ENCODE measurements around the gene TBC1D21.
A peak's percentile ranks its signal among the peaks of the same experiment; 100 is the strongest.

Gene TBC1D21

DNA sequence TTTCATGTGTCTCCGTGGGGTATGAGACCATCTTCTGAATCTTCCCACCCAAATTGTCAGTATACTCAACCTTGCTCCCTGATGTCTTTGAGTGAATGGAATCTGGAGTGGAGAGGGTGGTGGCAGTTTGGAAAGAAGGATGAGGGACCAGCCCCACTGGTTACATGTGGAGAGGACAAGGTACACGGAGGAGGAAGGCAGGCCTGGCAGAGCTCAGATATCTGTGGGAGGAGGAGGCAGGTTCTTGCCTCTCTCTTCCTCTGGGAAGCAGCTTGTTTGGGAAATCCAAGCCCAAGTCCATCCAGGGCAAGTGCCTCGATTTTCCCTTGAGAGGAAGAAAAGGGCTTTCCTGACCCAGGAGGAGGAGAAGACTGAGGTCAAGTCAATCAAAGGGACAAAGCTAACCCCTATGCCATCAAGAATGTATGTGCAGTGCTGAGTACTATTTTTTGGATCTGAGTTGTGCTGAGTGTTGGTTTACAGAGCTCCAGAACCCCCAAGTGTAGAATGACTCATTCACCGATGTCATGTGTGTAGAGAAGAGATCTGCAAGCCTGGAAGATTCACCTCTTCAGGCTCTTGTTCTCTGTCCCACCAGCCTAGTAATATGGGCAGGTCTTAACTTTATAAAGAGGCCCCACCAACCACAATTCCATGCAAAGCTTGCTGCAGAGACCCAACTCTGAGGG is 33.1 kb downstream of the TBC1D21 start:
- Histone ChIP-seq H3K27ac (ENCODE audit: extremely low read depth, low read depth, low read length) (no peak overlapping the region), H3K36me3 (ENCODE audit: control insufficient read depth in 2 of 2, insufficient read depth in 1 of 2, low read length in 2 of 2) (no peaks in the 10 kb centered on the region), H3K9me3 (ENCODE audit: control insufficient read depth, insufficient read depth, low read depth, low read length) (no peaks in the 10 kb centered on the region), H3K4me1 (ENCODE audit: control insufficient read depth, insufficient read depth, low read length) (no peaks in the 10 kb centered on the region), H3K4me3 (ENCODE audit: low read depth, low read length) (no peak overlapping the region)
- ChIA-PET CTCF (interaction anchor here (0.5 to 9.4 kb wide), 27 partner anchors 8 to 601 kb away, joined by 3 to 88 read pairs (median 6); partner anchors contain the start of genes LOXL1 and TBC1D21), POLR2A (interaction anchor here (0.6 to 1.2 kb wide), 3 partner anchors 22 to 553 kb away, joined by 3 read pairs; no protein-coding TSS in a partner anchor)
- TF ChIP-seq ZFHX2 (tag by site-specific recombination; conservative IDR thresholded peaks at IDR 0.05): peak; percentile 51
- TF ChIP-seq ZNF521 (tag by site-specific recombination; IDR thresholded peaks at IDR 0.05): no peak
- TF ChIP-seq, protein P1, sequence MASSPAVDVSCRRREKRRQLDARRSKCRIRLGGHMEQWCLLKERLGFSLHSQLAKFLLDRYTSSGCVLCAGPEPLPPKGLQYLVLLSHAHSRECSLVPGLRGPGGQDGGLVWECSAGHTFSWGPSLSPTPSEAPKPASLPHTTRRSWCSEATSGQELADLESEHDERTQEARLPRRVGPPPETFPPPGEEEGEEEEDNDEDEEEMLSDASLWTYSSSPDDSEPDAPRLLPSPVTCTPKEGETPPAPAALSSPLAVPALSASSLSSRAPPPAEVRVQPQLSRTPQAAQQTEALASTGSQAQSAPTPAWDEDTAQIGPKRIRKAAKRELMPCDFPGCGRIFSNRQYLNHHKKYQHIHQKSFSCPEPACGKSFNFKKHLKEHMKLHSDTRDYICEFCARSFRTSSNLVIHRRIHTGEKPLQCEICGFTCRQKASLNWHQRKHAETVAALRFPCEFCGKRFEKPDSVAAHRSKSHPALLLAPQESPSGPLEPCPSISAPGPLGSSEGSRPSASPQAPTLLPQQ (tag by site-specific recombination; IDR thresholded peaks at IDR 0.05): 0 out of 2 replicates have a peak, but pooled peaks have one; percentile 44
- TF ChIP-seq HOXA7 (CRISPR knock-in tag; IDR thresholded peaks at IDR 0.05; ENCODE audit: borderline replicate concordance): no peak
- TF ChIP-seq EGR2 (tag by site-specific recombination; IDR thresholded peaks at IDR 0.05; ENCODE audit: low read depth): peak; percentile 26
- no peak for TF ChIP-seq ZNF354C (tag by site-specific recombination; IDR thresholded peaks at IDR 0.05; ENCODE audit: borderline replicate concordance, low read depth)
- TF ChIP-seq ZFP41 (tag by site-specific recombination; IDR thresholded peaks at IDR 0.05; ENCODE audit: borderline replicate concordance): no peak
- TF ChIP-seq ZNF600 (tag by site-specific recombination; IDR thresholded peaks at IDR 0.05): peak; percentile 58; the same call in 1 of the 2 replicates
- no peak for TF ChIP-seq ZNF596 (tag by site-specific recombination; IDR thresholded peaks at IDR 0.05)
- peak; percentile 32; the same call in 1 of the 2 replicates for TF ChIP-seq GLIS1 (tag by site-specific recombination; IDR thresholded peaks at IDR 0.05)
- no peak for TF ChIP-seq ZNF76 (tag by site-specific recombination; IDR thresholded peaks at IDR 0.05; ENCODE audit: borderline replicate concordance, low read depth)

DNA sequence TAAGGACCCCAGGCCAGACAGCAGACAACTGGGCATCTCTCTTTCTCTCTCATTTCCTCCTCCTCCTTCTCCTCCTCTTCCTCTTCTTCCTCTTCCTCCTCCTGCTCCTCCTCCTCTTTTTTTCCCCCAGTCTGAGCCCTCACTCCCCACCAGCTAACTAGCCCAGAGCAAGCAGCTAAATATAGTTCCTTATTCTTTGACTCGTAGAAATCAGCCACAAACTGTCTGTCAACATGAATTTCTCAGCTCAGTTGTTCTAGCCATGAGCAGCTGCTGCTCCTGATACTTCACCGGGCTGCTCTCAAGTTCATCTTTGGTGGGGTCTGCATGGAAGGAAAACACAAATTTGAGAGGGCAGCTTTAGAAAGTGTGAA is 33.7 kb downstream of the TBC1D21 start:
- POLR2A ChIA-PET: interaction anchor here (1.0 to 1.2 kb wide), 2 partner anchors 21 to 33 kb away, joined by 3 read pairs; no protein-coding TSS in a partner anchor
- Histone ChIP-seq H3K27ac (ENCODE audit: extremely low read depth, low read depth, low read length) (no peak overlapping the region), H3K36me3 (ENCODE audit: control insufficient read depth in 2 of 2, insufficient read depth in 1 of 2, low read length in 2 of 2) (no peaks in the 10 kb centered on the region), H3K4me1 (ENCODE audit: control insufficient read depth, insufficient read depth, low read length) (no peaks in the 10 kb centered on the region), H3K4me3 (ENCODE audit: low read depth, low read length) (no peak overlapping the region), H3K9me3 (ENCODE audit: control insufficient read depth, insufficient read depth, low read depth, low read length) (no peaks in the 10 kb centered on the region)
- CTCF ChIA-PET: interaction anchor here (0.5 to 9.4 kb wide), 28 partner anchors 8 to 601 kb away, joined by 3 to 88 read pairs (median 5); partner anchors contain the start of genes INSYN1, LOXL1 and TBC1D21
- TF ChIP-seq ZNF416 (tag by site-specific recombination; IDR thresholded peaks at IDR 0.05): no peak
- no peak for TF ChIP-seq ZNF501 (tag by site-specific recombination; IDR thresholded peaks at IDR 0.05)
- no peak for TF ChIP-seq ZNF155 (tag by site-specific recombination; IDR thresholded peaks at IDR 0.05)
- no peak for TF ChIP-seq ZNF585B (tag by site-specific recombination; IDR thresholded peaks at IDR 0.05)
- TF ChIP-seq, protein P2, sequence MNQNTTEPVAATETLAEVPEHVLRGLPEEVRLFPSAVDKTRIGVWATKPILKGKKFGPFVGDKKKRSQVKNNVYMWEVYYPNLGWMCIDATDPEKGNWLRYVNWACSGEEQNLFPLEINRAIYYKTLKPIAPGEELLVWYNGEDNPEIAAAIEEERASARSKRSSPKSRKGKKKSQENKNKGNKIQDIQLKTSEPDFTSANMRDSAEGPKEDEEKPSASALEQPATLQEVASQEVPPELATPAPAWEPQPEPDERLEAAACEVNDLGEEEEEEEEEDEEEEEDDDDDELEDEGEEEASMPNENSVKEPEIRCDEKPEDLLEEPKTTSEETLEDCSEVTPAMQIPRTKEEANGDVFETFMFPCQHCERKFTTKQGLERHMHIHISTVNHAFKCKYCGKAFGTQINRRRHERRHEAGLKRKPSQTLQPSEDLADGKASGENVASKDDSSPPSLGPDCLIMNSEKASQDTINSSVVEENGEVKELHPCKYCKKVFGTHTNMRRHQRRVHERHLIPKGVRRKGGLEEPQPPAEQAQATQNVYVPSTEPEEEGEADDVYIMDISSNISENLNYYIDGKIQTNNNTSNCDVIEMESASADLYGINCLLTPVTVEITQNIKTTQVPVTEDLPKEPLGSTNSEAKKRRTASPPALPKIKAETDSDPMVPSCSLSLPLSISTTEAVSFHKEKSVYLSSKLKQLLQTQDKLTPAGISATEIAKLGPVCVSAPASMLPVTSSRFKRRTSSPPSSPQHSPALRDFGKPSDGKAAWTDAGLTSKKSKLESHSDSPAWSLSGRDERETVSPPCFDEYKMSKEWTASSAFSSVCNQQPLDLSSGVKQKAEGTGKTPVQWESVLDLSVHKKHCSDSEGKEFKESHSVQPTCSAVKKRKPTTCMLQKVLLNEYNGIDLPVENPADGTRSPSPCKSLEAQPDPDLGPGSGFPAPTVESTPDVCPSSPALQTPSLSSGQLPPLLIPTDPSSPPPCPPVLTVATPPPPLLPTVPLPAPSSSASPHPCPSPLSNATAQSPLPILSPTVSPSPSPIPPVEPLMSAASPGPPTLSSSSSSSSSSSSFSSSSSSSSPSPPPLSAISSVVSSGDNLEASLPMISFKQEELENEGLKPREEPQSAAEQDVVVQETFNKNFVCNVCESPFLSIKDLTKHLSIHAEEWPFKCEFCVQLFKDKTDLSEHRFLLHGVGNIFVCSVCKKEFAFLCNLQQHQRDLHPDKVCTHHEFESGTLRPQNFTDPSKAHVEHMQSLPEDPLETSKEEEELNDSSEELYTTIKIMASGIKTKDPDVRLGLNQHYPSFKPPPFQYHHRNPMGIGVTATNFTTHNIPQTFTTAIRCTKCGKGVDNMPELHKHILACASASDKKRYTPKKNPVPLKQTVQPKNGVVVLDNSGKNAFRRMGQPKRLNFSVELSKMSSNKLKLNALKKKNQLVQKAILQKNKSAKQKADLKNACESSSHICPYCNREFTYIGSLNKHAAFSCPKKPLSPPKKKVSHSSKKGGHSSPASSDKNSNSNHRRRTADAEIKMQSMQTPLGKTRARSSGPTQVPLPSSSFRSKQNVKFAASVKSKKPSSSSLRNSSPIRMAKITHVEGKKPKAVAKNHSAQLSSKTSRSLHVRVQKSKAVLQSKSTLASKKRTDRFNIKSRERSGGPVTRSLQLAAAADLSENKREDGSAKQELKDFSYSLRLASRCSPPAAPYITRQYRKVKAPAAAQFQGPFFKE (tag by site-specific recombination; IDR thresholded peaks at IDR 0.05; ENCODE audit: borderline replicate concordance): no peak
- 0 out of 2 replicates have a peak, but pooled peaks have one; percentile 10 for TF ChIP-seq ZFHX2 (tag by site-specific recombination; conservative IDR thresholded peaks at IDR 0.05)
- peak; percentile 55; the same call in 1 of the 2 replicates for TF ChIP-seq EGR2 (tag by site-specific recombination; IDR thresholded peaks at IDR 0.05; ENCODE audit: low read depth)
- no peak for TF ChIP-seq ZNF747 (tag by site-specific recombination; IDR thresholded peaks at IDR 0.05)
- TF ChIP-seq ZSCAN23 (tag by site-specific recombination; IDR thresholded peaks at IDR 0.05): no peak
- TF ChIP-seq ZNF660 (tag by site-specific recombination; IDR thresholded peaks at IDR 0.05): no peak
- TF ChIP-seq, protein P3, sequence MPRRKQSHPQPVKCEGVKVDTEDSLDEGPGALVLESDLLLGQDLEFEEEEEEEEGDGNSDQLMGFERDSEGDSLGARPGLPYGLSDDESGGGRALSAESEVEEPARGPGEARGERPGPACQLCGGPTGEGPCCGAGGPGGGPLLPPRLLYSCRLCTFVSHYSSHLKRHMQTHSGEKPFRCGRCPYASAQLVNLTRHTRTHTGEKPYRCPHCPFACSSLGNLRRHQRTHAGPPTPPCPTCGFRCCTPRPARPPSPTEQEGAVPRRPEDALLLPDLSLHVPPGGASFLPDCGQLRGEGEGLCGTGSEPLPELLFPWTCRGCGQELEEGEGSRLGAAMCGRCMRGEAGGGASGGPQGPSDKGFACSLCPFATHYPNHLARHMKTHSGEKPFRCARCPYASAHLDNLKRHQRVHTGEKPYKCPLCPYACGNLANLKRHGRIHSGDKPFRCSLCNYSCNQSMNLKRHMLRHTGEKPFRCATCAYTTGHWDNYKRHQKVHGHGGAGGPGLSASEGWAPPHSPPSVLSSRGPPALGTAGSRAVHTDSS (tag by site-specific recombination; IDR thresholded peaks at IDR 0.05): peak; percentile 82
- TF ChIP-seq KLF9 (tag by site-specific recombination; IDR thresholded peaks at IDR 0.05; ENCODE audit: low read depth): no peak
- TF ChIP-seq OVOL3 (tag by site-specific recombination; IDR thresholded peaks at IDR 0.05): no peak

All from HEK293 (cell line).